Endothelial cell (in vitro differentiated cells): ENCODE measurements around the gene DTNA. TPM values are rescaled to one million over a fixed set of nuclear protein-coding genes. Genes with fewer than 3 reads are reported as not detected.

Experiments
- DNase-seq: peaks from one replicate; pipeline ENCODE4 v3.0.0; 2021; ENCODE audit warnings: low spot score
- H3K27ac Mint-ChIP-seq: one replicate; pipeline ENCODE4 v1.8.0; 2021; ENCODE audit warnings: mixed read lengths, inconsistent platforms; ENCODE audit not compliant: unreplicated experiment
- H3K27me3 Mint-ChIP-seq: one replicate; pipeline ENCODE4 v1.8.0; 2021; ENCODE audit warnings: mild to moderate bottlenecking, moderate library complexity, mixed read lengths, inconsistent platforms; ENCODE audit not compliant: unreplicated experiment
- H3K36me3 Mint-ChIP-seq: one replicate; pipeline ENCODE4 v1.8.0; 2021; ENCODE audit warnings: mild to moderate bottlenecking, low read depth, mixed read lengths, inconsistent platforms; ENCODE audit not compliant: unreplicated experiment
- H3K4me1 Mint-ChIP-seq: one replicate; pipeline ENCODE4 v1.8.0; 2021; ENCODE audit warnings: mild to moderate bottlenecking, mixed read lengths, inconsistent platforms; ENCODE audit not compliant: unreplicated experiment
- H3K4me3 Mint-ChIP-seq: one replicate; pipeline ENCODE4 v1.8.0; 2021; ENCODE audit warnings: mild to moderate bottlenecking, mixed read lengths, inconsistent platforms; ENCODE audit not compliant: unreplicated experiment
- H3K9me3 Mint-ChIP-seq: one replicate; pipeline ENCODE4 v1.8.0; 2021; ENCODE audit warnings: mixed read lengths, inconsistent platforms; ENCODE audit not compliant: unreplicated experiment
- total RNA-seq: library from RNA; stranded (reverse); fragmentation: NEBNext Ultra II Directional; extraction: Animal tissue kit (Norgen Biotek cat#: 25700); gene quantifications from one replicate; pipeline ENCODE4 v1.2.1, GENCODE V29; 2021; ENCODE audit not compliant: unreplicated experiment
- TF ChIP-seq, protein P1 (sequence below): fragments of 200-600 bp; sonication (generic); IDR thresholded peaks from one replicate; pipeline ENCODE4 v1.5.0; 2021; ENCODE audit warnings: antibody characterized with exemption; ENCODE audit not compliant: unreplicated experiment

DTNA gene
- total RNA-seq, 1 donor from 2014 or later = 17.9 TPM

DNA sequence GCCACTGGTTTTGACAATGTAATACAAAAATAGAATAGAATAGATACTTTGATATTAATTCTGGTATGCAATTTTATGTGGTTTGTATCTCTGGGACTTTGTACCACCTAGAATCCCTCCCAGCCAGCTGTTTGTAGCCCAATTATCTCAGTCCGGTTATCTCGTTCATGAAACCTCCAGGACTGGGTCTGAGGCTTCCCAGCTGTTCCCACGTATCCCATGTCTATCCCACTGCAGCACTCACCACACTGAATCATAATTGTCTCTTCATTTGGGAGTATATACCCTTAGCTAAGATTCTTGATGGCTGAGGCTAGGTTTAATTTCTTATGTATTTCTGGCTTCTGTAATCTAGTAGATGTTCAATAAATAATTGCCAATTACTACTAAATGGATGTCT, 226.7 kb downstream of the DTNA start:
- no peak overlapping the region for H3K4me3 Mint-ChIP-seq
- H3K27ac Mint-ChIP-seq = no peak overlapping the region
- DNase-seq = no peak
- no peaks in the 10 kb centered on the region for H3K4me1 Mint-ChIP-seq
- no peaks in the 10 kb centered on the region for H3K9me3 Mint-ChIP-seq
- TF ChIP-seq, protein P1, sequence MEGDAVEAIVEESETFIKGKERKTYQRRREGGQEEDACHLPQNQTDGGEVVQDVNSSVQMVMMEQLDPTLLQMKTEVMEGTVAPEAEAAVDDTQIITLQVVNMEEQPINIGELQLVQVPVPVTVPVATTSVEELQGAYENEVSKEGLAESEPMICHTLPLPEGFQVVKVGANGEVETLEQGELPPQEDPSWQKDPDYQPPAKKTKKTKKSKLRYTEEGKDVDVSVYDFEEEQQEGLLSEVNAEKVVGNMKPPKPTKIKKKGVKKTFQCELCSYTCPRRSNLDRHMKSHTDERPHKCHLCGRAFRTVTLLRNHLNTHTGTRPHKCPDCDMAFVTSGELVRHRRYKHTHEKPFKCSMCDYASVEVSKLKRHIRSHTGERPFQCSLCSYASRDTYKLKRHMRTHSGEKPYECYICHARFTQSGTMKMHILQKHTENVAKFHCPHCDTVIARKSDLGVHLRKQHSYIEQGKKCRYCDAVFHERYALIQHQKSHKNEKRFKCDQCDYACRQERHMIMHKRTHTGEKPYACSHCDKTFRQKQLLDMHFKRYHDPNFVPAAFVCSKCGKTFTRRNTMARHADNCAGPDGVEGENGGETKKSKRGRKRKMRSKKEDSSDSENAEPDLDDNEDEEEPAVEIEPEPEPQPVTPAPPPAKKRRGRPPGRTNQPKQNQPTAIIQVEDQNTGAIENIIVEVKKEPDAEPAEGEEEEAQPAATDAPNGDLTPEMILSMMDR = no peak
- H3K27me3 Mint-ChIP-seq = no peaks in the 10 kb centered on the region
- H3K36me3 Mint-ChIP-seq = no peaks in the 10 kb centered on the region

DNA sequence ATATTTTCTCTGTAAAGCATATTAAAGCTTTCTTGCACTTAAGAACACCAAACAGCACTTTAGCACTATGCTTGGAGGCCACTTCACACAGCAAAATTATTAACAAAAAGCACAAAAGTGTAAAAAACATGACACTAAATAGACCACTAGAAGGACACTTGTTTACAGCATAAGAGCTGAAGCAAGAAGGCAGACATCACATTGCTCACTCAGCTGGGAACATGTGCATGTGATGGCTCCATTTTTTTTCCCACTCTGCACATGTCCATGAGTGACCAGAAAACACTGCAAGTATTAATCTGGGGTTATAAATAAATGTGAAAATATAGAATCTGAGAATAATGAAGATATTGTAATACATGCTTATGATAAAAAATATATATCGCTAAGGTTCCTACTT, 228.0 kb downstream of the DTNA start:
- H3K27me3 Mint-ChIP-seq = no peaks in the 10 kb centered on the region
- no peaks in the 10 kb centered on the region for H3K4me1 Mint-ChIP-seq
- H3K9me3 Mint-ChIP-seq = no peaks in the 10 kb centered on the region
- H3K27ac Mint-ChIP-seq = no peak overlapping the region
- TF ChIP-seq, protein P1 = no peak
- no peak overlapping the region for H3K4me3 Mint-ChIP-seq
- DNase-seq = no peak
- H3K36me3 Mint-ChIP-seq = no peaks in the 10 kb centered on the region
